HFF-Myc (cell line): ENCODE measurements around the gene RNF168.

Experiments
- DNase-seq: peaks from one replicate; pipeline ENCODE4 v3.0.0-alpha.2; 2011; ENCODE audit warnings: low read depth; ENCODE audit errors: extremely low read depth
- H3K4me3 ChIP-seq: replicated peaks from 2 replicates; pipeline ENCODE4 v1.5.1; 2011; ENCODE audit warnings: low read depth, mild to moderate bottlenecking, control low read depth, low read length
- TF ChIP-seq, protein P1 (sequence below): IDR thresholded peaks from 2 replicates; pipeline ENCODE4 v1.5.1; 2012; ENCODE audit warnings: mild to moderate bottlenecking, low read depth, low read length, control low read depth; ENCODE audit errors: missing control alignments

The RNF168 gene

GRCh38 chr3:196541684-196542445, 38.3 kb upstream of the RNF168 start:
- DNase-seq: no peak
- H3K4me3 ChIP-seq: no peak overlapping the region
- TF ChIP-seq, protein P1, sequence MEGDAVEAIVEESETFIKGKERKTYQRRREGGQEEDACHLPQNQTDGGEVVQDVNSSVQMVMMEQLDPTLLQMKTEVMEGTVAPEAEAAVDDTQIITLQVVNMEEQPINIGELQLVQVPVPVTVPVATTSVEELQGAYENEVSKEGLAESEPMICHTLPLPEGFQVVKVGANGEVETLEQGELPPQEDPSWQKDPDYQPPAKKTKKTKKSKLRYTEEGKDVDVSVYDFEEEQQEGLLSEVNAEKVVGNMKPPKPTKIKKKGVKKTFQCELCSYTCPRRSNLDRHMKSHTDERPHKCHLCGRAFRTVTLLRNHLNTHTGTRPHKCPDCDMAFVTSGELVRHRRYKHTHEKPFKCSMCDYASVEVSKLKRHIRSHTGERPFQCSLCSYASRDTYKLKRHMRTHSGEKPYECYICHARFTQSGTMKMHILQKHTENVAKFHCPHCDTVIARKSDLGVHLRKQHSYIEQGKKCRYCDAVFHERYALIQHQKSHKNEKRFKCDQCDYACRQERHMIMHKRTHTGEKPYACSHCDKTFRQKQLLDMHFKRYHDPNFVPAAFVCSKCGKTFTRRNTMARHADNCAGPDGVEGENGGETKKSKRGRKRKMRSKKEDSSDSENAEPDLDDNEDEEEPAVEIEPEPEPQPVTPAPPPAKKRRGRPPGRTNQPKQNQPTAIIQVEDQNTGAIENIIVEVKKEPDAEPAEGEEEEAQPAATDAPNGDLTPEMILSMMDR: no peak

- no peak for DNase-seq
- H3K4me3 ChIP-seq: no peak overlapping the region
- TF ChIP-seq, protein P1: peak; percentile 54
Measured at GRCh38 chr3:196537319-196537984, 33.9 kb upstream of the RNF168 start.

DNA sequence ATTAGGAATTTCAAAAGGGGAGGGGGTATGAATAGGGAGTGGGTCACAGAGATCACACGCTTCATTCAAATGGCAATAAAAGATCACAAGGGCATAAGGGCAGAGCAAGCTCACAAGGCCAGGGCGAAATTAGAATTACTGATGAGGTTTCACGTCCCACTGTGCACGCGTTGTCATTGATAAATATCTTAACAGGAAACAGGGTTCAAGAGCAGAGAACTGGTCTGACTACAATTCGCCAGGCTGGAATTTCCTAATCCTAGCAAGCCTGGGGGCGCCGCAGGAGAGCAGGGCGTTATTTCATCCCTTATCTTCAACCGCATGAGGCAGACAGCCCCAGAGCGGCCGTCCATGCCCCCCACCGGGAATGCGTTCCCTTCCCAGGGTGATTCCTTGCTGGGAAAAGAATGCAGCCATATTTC, 29.7 kb upstream of the RNF168 start:
- no peak overlapping the region for H3K4me3 ChIP-seq
- TF ChIP-seq, protein P1: no peak
- no peak for DNase-seq

- TF ChIP-seq, protein P1: no peak
- no peak overlapping the region for H3K4me3 ChIP-seq
Measured at GRCh38 chr3:196531418-196531817, 27.9 kb upstream of the RNF168 start.

GRCh38 chr3:196528639-196529233, 25.2 kb upstream of the RNF168 start:
- TF ChIP-seq, protein P1: peak; percentile 72
- DNase-seq: no peak
- H3K4me3 ChIP-seq: peak overlapping the region; percentile 30

More at GRCh38 chr3:196531418-196531817, 27.9 kb upstream of the RNF168 start:
- DNase-seq: no peak

DNA sequence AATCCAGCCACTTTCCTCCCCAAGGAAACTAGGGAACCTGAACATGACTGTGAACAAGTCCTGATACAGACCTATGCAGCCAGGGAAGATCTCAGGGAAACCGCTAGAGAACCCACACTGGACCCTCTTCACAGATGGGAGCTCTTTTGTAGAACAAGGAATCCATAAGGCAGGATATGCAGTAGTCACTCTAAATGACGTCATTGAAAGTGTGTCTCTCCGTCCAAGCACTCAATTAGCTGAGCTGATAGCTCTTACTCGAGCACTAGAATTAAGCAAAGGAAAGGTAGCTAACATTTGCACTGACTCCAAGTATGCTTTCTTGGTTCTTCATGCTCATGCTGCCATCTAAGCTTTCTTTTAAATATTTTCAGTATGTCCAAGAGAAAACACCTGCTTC, 21.6 kb upstream of the RNF168 start:
- no peak for DNase-seq
- H3K4me3 ChIP-seq: no peak overlapping the region
- TF ChIP-seq, protein P1: no peak
